Astrocyte of the spinal cord (primary cell): ENCODE measurements around the gene CLDN17.

ENCODE experiments used
- DNase-seq: peaks from one replicate; pipeline ENCODE4 v3.0.0; 2011; ENCODE audit warnings: low read depth, low spot score
- H3K4me3 ChIP-seq: 2 replicates; pipeline ENCODE4 v1.5.1; 2011; ENCODE audit warnings: low read depth, mild to moderate bottlenecking, low read length, moderate library complexity
- CTCF ChIP-seq: IDR thresholded peaks from 2 replicates; pipeline ENCODE4 v1.5.1; 2012; ENCODE audit warnings: low read depth, mild to moderate bottlenecking, low read length, inconsistent platforms
- in situ Hi-C: cut with HindIII; loops from 2 replicates; pipeline ENCODE4 v1.10.0; 2017; ENCODE audit warnings: low sequenced_read_pairs

Gene CLDN17

DNA sequence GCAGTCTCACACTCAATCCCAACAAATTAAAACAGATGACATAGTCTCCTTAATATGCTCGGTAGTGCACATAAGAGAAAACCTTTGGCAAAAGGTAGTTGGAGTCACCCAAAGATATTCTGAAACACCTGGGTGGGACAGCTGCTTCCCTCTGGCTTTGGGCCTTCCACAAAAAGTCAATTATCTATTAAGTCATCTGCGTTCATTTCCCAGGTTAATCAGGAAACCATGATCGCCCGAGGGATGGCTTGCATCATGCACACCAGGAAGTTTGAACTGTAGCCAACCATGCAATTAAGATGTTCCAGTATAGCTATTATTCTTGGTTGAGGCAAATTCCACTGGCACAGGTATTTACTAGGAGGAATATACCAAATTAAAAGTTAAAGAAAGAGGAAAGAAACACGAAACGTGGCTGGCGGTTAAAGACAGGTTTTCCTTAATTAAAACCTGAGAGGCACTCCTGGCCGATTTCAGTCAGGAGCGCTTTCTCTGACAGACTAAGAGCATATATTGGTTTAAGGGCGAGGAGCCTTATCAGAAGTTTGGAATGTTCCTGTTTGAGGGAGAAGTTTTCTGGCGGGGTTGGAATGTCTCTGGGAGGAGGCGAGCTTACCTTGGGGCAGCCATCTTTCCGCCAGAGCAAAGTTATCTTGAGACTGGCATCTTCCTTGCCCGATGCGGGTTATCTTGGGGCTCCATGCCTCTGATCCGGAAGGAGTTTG lies 19.9 kb downstream of the CLDN17 start:
- H3K4me3 ChIP-seq, result no peak overlapping the region
- in situ Hi-C loops, result no loop called here
- no peak for DNase-seq
- no peak for TF ChIP-seq CTCF

DNA sequence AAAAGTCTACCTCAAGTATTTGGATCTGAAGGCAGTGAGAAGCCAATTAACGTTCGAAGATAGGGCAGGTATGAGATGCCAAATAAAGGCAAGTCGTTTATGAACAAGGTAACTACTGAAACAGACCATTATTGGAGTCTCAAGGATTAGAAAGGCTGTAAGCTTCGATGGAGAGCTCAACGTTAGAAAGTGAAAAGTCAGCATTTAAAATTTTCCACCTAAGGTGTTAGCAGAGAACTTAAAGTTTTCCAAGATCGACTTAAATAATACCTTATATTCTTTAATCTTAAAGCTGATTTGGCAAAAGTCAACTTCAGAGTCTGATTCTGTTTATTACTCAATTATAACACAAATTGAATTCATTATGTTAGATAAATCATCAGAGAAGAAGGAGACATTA lies 28.1 kb downstream of the CLDN17 start:
- TF ChIP-seq CTCF, result no peak
- DNase-seq, result no peak
- in situ Hi-C loops, result no loop called here
- no peak overlapping the region for H3K4me3 ChIP-seq

- in situ Hi-C loops, result no loop called here
- no peak for DNase-seq
- no peak overlapping the region for H3K4me3 ChIP-seq
- no peak for TF ChIP-seq CTCF
Measured at GRCh38 chr21:30129246-30129645, 37.4 kb downstream of the CLDN17 start.

DNA sequence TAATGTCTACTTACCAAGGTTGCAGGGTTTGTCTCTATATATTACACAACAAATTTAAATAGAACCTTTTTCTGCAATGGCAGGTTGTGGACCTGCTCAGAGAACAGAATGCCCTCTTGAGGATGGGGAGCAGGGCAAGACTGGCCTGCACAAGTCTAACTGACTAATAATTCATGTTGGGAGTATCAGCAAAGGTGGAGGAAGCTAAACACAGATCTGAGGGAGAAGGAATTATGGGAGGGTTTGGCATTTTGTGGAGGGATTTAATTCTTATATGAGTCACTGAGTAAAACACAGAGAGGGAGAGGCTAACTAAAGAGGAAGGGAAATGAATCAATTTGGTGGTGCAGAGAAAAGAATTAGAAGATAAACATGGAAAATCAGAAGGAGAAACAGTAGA lies 40.0 kb downstream of the CLDN17 start:
- DNase-seq, result no peak
- in situ Hi-C loops, result no loop called here
- no peak for TF ChIP-seq CTCF
- no peak overlapping the region for H3K4me3 ChIP-seq

GRCh38 chr21:30117631-30118030 lies 49.0 kb downstream of the CLDN17 start:
- in situ Hi-C loops, result no loop called here
- no peak for TF ChIP-seq CTCF
- DNase-seq, result no peak
- H3K4me3 ChIP-seq, result no peak overlapping the region

DNA sequence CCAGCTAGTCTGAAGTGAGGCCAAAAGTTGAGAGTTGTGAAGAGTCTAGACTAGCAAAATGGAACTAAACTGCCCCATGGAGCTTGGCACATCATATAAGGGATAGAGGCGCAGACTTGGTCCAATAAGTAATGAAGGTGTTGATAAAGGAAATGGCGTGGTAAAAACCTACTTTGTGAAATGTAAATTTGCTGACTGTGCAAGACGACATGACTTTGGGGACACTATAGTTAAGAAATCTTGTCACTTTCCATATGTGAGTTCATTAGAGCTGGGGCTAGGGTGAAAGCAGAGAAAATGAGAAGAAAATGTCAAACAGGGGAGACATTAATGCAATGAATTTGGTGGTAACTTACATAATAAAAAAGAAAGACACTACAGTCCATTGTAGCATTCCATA lies 50.1 kb downstream of the CLDN17 start:
- H3K4me3 ChIP-seq, result no peak overlapping the region
- in situ Hi-C loops, result no loop called here
- no peak for DNase-seq
- TF ChIP-seq CTCF, result no peak
